GM21367 (cell line): Measurements from ENCODE around the gene SNAPC2.

Experiments
- ATAC-seq: cut with Tn5 transposase; IDR thresholded peaks from one replicate; pipeline ENCODE4 v1.9.1; 2021; ENCODE audit not compliant: unreplicated experiment

The SNAPC2 gene, protein sequence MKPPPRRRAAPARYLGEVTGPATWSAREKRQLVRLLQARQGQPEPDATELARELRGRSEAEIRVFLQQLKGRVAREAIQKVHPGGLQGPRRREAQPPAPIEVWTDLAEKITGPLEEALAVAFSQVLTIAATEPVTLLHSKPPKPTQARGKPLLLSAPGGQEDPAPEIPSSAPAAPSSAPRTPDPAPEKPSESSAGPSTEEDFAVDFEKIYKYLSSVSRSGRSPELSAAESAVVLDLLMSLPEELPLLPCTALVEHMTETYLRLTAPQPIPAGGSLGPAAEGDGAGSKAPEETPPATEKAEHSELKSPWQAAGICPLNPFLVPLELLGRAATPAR

DNA sequence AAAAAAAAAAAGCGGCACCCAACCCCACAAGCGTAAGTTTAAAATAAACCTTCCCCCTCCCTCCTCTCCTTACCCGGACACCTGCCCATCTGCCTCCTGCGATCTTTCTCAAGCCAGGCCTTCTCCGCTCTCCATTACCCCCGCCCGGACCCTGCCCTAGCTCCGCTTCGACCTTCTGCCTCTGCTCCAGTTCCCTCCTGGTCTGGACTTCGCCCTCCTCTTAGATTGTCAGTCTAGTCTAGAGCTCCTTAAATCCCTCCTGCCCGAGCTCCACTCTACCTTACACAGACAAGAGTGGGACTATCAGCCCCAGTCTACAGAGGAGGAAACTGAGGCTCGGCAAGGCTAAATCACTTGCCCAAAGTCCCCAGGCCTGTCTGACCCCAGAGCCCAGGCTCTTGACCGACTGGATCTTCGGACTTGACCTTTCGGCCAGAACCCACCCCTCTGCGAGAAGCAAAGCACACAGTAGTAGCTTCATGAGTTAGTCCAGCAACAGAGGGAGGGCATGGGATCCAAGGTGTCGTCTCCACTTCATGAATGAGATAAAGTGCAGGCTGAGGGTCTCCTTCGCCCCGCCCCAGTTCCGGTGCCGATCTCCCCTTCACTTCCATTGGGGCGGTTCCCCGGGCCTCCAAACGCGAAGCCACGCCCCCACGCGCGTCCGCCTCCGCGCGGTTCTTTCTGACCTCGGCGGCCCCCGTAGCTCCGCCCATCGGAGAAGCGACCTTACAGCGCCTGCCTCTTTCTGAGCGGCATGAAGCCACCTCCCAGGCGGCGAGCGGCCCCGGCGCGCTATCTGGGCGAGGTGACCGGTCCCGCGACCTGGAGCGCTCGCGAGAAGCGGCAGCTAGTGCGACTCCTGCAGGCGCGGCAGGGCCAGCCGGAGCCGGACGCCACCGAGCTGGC, at the start of gene SNAPC2:
TSS of gene SNAPC2 (plus strand) at position 729 of the 909 bp plus-strand sequence. CDS start at position 758, 29 bp downstream.
- ATAC-seq = peak; percentile 34

DNA sequence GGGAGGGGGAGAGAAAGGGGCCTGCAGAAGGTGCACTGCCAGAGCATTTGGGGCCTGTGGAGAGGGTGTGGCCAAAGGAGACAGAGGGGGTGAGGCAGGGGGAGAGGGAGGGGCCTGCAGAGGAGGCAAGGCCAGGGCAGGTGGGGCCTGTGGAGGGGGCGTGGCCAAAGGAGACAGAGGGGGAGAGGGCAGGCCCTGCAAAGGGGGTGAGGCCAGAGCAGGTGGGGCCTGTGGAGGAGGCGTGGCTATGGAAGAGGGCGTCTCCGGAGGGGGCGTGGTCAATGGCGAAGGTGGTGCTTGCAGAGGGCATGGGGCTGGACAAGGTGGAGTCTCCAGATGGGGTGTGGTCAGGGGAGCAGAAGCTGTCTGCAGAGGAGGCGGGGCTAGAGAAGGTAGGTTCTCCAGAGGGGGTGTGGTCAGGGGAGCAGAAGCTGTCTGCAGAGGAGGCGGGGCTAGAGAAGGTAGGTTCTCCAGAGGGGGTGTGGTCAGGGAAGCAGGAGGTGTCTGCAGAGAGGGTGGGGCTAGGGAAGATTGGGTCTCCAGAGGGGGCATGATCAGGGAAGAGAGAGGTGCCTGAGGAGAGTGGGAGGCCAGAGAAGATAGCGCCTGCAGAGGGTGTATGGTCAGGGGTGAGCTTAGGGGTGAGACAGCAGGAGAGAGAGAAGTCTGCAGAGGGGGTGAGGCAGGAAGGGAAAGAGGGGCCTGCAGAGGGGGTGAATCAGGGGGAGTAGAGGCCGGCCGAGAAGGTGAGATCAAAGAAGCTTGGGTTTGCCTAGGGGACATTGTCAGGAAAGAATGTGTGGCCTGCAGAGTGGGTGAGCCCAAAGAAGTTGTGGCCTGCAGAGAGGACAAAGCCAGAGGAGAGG, 49.3 kb upstream of the SNAPC2 start:
- no peak for ATAC-seq

DNA sequence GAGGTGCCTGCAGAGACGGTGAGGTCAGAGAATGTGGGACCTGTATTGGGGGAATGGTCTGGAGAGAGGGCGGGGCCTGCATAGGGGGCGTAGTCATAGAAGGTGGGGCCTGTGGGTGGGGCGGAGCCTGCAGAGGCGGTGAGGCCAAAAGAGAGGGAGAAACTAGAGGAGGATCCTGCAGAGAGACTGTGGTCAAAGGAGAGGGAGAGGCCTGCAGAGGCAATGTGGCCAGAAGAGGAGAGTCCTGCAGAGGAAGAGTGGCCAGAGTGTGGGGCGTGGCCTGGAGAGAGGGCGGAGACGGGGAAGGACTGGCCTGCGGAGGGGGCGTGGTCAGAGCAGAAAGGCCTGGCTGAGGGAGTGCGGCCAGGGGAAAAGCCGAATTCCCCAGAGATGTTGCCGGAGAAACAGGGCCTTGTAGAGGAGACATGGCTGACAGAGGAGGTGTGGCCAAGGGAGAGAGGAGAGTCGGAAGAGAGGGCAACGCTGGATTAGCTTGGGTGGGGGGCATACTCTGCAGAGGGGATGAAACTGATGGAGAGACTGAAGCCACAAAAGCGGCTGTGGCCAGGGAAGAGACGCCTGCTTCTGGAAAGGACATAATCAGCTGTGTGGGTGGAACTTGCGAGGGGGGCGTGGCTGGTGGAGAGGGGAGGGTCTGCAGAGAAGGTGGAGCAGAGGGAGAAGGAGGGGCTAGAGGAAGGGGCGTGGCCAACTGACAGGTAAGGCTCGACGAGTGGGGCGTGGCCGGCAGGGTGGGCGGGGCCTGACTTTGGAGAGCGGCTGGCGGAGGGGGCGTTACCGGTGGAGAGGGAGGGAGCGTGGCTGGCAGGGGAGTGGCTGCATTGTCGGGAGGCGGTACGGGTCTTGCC, 48.5 kb upstream of the SNAPC2 start:
- no peak for ATAC-seq

DNA sequence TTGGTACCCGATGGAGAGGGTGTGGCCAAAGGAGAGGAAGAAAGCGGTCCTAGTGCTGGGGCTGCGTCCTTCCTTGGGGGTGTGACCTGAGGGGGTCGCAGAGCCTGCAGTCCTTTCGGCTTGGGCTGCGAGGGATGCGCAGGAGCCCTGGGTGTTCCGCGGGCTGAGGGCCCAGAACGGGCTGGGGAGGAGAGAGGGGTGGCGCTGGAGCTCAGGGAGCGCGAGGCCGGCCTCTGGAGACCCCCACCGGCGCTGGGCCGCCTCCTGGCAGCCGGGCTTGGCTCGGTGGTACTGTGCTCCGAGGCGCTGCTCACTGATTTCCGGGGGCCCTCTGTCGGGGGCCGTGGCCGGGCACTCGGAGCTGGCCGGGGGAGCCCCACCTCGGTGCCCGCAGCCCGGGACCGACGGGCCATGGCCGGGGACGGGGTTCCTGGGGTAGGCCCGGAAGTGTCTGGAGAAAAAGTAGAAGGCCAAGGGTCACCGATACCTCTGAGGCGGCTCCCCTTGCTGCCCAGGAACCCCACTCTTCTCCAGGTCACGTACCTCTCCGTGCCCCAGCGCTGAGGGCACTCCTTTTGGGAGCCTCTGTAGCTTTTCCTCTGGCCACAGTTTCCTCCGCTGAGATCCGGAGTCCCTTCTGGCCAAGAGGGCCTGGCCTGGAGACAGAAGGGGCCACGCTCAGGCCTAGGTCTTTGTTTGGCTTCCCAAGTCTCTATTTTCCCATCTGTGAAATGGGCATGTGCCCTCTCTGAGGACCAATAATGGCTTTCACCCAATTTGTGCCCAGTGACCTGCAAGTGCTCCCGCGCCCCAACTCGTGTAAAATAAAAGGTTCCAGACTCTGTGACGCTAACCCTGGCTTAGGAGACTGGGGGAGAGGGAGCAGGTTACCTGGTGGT, 47.6 kb upstream of the SNAPC2 start:
- ATAC-seq = no peak

DNA sequence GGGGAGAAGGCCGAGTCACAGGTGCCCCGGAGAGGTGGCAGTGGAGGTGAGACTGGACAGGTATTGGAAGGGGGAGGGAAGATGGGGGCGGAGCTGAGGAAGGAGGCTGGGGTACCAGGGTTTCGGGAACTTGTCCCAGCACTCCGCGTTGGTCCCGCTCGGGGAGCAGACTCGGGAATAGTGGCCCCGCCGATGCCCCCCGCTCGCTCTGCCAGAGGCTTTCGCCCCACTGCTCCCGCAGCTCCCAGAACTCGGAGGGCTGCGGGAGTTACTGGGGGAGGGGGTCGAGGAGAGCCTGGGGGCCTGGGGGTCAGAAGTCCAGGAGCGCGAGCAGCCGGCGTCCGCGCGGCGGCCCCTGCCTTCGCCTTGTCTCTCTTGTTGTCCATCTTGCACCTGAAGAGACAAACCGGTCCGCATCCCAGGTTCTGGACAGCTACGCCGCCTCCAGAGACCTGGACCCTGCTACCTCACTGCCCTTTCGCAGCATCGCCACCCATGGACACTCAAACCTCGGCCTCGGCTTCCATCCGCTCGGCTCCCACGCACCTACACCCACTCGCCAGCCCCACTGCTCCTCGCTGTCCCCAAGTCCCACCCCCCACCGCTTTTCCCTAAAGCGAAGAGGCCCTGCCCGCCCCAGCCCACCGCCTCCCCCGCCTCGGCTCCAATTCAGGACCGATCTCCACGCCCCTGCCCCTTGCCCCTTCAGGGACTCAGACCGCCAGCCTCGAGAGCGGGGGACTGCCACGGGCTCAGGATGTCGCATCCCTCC, 46.6 kb upstream of the SNAPC2 start:
- no peak for ATAC-seq

DNA sequence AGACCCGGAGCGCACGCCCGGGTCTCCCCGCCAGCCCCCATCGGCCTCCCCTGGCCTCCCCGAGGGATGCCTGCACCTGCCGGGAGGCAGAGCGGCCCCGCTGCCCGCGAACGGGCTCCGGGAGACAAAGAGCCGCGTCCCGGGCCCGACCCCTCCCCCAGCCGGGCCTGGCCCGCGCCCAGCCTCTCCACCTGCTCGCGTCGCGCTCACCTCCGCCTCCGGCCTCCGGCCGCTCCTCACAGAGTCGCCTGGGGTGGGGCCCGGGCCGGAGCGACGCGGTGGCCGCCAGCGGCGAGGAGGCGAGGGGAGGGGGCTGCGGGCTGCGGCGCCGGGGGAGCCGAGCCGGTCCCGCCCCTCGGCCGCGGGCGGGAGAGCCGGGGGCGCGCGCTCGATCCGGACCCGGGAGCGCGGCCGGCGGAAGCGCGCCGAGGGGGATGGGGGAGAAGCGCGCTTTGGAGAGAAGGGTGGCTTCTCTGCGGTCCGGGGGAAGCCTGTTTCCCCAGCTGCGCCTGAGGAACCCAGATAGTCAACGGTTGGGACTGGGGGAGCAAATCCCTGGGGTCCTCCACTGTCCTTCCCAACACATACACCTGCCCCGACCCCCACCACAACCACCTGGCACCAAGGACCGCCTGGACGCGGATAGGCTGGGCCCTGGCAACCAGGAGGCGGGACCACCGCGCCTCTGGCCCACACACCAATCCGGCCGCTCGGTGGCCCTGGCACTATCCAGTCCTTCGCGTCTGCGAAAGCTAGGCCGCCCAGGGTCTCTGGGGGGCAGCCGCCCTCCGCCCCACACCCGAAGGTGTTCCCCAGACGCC, 45.9 kb upstream of the SNAPC2 start, which contains the start of gene PRR36:
TSS of gene PRR36 (minus strand) at position 315 of the 821 bp plus-strand sequence. CDS start 701 bp downstream, outside the sequence.
- ATAC-seq = no peak

DNA sequence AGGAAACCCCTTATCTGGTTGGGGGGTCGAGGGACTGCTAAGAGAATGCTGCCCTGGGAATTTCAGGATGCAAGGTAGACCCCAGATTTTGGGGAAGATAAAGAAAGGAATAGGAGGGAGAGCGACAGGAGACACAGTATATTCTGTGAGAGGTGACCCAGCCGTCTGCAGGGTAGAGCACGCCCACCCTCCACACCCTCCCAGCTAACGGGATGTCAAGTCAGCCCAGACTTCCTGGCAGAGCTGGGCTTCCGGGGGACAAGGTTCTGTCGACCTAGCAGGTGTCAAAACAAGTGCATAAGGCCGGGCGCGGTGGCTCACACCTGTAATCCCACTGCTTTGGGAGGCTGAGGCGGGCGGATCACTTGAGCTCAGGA, 45.3 kb upstream of the SNAPC2 start:
- ATAC-seq = no peak

DNA sequence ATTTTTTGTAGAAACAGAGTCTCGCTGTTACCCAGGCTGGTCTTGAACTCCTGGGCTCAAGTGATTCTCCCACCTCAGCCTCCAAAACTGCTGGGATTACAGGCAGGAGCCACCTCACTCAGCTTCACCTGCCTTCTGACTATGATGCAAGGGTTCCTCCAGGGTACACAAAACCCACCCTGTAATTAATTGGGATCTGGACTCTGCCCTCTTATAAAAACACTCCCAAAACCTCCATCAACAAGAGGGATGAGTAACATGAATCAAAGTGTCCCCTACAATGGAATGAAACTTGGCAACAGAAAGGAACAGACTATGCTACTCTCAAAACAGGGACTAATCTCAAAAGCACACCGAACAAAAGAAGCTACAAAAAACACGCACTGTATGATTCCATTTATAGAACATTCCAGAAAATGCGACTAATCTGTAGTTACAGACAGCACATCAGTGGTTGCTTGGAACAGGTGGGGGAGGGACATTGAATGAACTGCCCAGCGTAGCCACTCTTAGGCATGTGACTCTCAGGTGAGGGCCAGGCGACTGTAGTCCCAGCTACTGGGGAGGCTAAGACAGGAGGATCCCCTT, 42.8 kb upstream of the SNAPC2 start:
- no peak for ATAC-seq

DNA sequence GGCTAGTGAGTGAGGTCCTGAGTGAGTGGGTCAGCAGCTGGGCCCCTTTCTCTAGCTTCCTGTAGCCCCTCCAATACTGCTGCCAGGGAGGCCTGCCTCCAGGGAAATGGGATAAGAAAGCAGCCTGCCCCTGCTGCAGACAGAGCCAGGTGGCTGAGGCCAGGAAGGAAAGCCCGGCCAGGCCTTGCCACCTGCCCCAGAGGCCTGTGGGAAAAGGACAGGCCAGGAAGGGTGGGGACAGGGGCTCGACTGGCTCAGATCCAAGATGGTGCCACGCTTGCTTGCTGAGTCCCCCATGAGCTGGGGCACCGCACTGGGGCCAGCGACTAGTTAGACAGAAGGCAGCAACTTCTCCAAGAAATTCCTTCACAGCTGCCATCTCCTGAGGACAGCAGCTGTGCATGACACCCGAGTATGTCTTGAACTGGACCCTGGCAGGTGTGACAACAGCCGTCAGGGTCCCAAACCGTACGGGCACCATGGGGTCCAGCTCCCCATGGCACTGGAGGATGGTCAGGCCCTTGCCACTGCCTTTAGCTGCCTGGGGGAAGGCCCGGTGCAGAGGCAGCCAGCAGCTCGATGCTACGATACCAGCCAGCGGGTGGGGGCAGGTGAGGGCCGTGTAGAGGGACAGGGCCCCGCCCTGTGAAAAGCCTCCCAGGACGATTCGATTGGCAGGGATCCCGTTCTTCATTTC, 40.9 kb upstream of the SNAPC2 start:
- ATAC-seq = no peak

DNA sequence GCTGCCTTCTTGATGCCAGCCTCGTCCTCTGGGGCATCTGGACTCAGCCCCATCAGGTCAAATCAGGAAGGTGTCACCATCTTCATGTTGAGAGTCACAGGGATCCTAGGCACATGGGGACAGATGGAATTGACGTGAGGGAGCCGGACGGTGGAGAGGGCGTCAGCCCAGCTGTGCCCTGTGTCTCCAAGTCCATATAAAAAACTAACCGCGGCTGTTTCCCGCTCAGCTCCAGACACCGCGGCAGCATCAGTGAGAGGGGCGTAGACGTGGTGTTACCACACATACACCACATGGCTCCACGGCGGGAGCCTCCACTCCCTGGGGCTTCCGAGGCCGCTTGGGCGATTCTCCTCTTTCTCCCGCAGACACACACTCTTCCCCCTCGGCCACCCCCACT, 40.3 kb upstream of the SNAPC2 start:
- ATAC-seq = no peak

DNA sequence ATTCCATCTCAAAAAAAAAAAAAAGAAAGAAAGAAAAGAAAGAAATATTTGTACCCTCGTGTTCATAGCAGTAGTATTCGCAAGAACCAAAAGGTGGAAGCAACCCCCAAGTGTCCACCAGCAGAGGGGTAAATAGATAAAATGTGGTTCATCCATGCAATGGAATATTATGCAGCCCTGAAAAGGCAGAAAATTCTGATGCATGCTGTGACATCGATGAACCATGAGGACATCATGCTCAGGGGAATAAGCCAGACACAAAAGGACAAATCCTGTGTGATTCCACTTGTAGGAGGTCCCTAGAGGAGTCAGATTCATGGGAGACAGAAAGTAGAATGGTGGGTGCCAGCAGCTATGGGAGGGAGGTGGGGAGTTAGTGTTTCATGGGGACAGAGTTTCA, 38.2 kb upstream of the SNAPC2 start:
- no peak for ATAC-seq

DNA sequence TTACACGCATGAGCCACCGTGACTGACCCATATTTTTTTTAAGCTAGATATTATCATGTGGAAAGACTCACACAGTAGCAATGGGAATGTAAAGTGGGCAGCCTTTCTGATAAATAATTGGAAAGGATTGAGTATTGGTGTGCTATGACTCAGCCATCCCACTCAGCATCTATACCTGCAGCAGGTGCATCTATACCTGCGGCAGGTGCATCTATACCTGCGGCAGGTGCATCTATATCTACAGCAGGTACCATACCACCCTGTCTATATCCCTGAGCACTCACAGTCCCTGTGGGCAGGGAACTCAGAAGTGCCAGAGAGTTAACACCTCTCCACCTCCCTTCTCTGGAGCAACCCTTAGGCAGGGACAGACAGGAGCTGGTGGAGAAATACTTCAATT, 37.0 kb upstream of the SNAPC2 start:
- ATAC-seq = no peak

DNA sequence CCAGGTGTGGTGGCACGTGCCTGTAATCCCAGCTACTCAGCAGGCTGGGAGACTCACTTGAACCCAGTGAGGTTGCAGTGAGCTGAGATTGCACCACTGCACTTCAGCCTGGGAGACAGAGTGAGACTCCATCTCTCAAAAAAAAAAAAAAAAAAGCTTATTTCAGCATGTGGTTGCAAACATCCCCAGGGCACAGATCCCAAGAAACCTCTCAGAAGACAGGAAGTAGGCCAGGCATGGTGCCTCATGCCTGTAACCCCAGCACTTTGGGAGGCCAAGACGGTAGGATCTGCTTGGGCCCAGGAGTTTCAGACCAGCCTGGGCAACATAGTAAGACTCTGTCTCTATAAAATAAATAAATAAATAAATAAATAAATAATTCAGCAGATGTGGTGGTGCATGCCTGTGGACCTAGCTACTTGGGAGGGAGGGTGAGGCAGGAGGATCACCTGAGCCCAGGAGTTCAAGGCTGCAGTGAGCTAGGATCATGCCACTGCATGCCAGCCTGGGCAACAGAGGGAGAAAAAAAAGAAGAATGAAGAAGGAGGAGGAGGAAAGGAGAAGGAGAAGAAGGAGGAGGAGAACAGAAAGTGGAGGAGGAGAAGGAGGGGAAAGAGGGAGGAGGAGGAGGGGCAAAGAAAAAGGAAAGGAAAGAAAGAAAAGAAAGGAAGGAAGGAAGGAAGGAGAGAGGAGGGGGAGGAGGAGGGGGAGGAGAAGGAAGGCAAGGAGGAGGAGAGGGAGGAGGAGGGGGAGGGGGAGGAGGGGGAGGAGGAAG, 36.2 kb upstream of the SNAPC2 start:
- ATAC-seq = no peak

DNA sequence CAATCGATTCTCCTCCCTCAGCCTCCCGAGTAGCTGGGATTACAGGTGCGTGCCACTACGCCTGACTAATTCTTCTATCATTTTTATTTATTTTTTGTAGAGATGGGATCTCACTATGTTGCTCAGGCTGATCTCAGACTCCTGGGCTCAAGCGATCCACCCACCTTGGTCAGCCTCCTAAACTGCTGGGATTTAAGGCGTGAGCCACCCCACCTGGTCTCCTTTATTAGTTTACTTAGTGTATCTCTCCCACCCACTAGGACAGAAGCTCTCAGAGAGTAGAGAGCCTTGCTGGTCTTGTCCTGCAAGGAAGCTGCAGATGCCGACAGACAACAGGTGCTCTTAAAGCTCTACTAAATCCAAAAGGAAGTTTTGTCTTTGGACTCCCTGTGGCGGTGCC, 34.3 kb upstream of the SNAPC2 start:
- no peak for ATAC-seq

DNA sequence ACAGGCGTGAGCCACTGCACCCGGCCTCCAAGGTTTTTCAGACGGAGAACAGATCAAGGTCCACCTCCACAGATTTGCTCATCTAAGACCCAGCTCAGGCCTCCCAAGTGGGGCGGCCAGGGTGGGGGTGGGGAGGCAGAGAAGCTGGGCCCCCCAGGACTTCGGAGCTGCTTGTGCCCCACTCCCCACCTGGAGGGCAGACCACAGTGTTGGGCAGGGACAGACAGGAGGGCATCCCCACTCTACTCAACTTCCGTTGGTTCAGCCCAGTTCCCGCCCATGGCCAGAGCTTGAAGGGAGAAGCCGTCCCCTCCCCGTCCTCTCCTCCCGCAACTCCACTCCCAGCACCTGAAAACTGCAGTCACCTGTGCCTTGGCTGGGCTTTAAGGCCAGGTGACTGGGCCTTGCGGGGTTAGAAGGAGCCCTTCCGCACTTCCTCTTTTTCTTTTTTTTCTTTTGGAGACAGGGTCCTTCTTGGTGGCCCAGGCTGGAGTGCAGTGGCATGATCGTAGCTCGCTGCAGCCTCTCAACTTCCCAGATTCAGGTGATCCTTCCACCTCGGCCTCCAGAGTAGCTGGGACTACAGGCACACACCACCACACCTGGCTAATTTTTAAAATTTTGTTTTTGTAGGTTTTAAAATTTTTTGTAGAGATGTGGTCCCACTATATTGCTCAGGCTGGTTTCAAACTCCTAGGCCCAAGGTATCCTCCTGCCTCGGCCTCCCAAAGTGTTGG, 32.6 kb upstream of the SNAPC2 start:
- ATAC-seq = no peak
